Smooth muscle cell (in vitro differentiated cells): Measurements from ENCODE around the gene SCLY. TPM values are rescaled to one million over a fixed set of nuclear protein-coding genes. Genes with fewer than 3 reads are reported as not detected.

ENCODE experiments used
- DNase-seq: peaks from one replicate; lab custom pipeline; 2025; ENCODE audit not compliant: unreplicated experiment; lab: John Stamatoyannopoulos, UW
- H2AFZ ChIP-seq: fragments of 200-600 bp; sonication (generic); 2 replicates; pipeline ENCODE4 v1.6.0; 2016; ENCODE audit warnings: antibody characterized with exemption, low read depth, mild to moderate bottlenecking
- H3F3A ChIP-seq: fragments of 200-600 bp; sonication (generic); 2 replicates; pipeline ENCODE4 v1.6.0; 2017; ENCODE audit warnings: antibody characterized with exemption, low read depth
- H3K27ac ChIP-seq: fragments of 200-600 bp; sonication (generic); 2 replicates; pipeline ENCODE4 v1.5.1; 2016; ENCODE audit warnings: low read depth, mild to moderate bottlenecking
- H3K27me3 ChIP-seq: fragments of 200-600 bp; sonication (generic); 2 replicates; pipeline ENCODE4 v1.6.1; 2016; ENCODE audit warnings: low read depth, mild to moderate bottlenecking
- H3K36me3 ChIP-seq: fragments of 200-600 bp; sonication (generic); 2 replicates; pipeline ENCODE4 v1.5.1; 2016; ENCODE audit warnings: low read depth
- H3K4me1 ChIP-seq: fragments of 200-600 bp; sonication (generic); 2 replicates; pipeline ENCODE4 v1.5.1; 2016; ENCODE audit warnings: low read depth
- H3K4me2 ChIP-seq: fragments of 200-600 bp; sonication (generic); 2 replicates; pipeline ENCODE4 v1.6.0; 2016; ENCODE audit warnings: mild to moderate bottlenecking
- H3K4me3 ChIP-seq: fragments of 200-600 bp; sonication (generic); 2 replicates; pipeline ENCODE4 v1.5.1; 2016; ENCODE audit warnings: mild to moderate bottlenecking
- H3K79me2 ChIP-seq: fragments of 200-600 bp; sonication (generic); 2 replicates; pipeline ENCODE4 v1.6.0; 2016; ENCODE audit warnings: low read depth, mild to moderate bottlenecking
- H3K9ac ChIP-seq: fragments of 200-600 bp; sonication (generic); 2 replicates; pipeline ENCODE4 v1.6.0; 2016; ENCODE audit warnings: low read depth
- H3K9me3 ChIP-seq: fragments of 200-600 bp; sonication (generic); replicated peaks from 2 replicates; pipeline ENCODE4 v1.5.1; 2016; ENCODE audit warnings: low read depth
- H4K20me1 ChIP-seq: fragments of 200-600 bp; sonication (generic); 2 replicates; pipeline ENCODE4 v1.6.0; 2016; ENCODE audit warnings: low read depth
- CTCF ChIP-seq: fragments of 200-600 bp; sonication (generic); IDR thresholded peaks from 2 replicates; pipeline ENCODE4 v1.5.1; 2017; ENCODE audit warnings: borderline replicate concordance, mild to moderate bottlenecking, antibody characterized with exemption; ENCODE audit not compliant: insufficient read depth, poor library complexity, severe bottlenecking
- WGBS: methylation state at CpG from one replicate; pipeline ENCODE4 v1.1.7; 2016; ENCODE audit warnings: low lambda C conversion rate; 5-methylcytosine and 5-hydroxymethylcytosine counted together
- polyA plus RNA-seq: library from polyadenylated mRNA; unstranded; fragments of >200 nt; fragmentation: Nextera tagmentation; extraction: Ambion mirVana; gene quantifications from 2 replicates; pipeline ENCODE4 v1.2.1, GENCODE V29; 2016
- total RNA-seq: library from RNA; depleted of rRNA; stranded (reverse); fragments of >200 nt; gene quantifications from 2 replicates; pipeline ENCODE4 v1.2.3, GENCODE V29; 2014

SCLY gene
- total and polyA plus RNA-seq, 2 experiments from 2014 or later: 7.6 to 12.9 TPM

DNA sequence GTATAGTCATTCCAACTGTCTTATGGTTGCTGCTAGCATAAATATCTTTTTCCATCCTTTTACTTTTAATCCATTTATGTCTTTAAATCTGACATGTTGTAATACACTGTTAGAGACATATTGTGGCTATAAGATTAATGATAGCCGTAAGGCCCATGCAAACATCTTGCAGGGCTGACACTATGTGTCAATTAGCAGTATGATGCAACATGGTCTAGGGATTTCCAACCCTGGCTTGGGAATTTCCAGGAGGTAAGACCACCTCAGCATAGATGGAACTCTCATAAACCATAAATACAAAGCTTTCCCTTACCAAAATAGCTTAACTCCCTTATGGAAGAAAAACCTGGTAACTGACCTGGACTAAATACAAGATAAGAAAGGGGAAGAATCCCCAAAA lies 16.5 kb downstream of the SCLY start:
- H3K79me2 ChIP-seq: no peaks in the 10 kb centered on the region
- no peak for TF ChIP-seq CTCF
- H3F3A ChIP-seq: no peaks in the 10 kb centered on the region
- no peaks in the 10 kb centered on the region for H4K20me1 ChIP-seq
- DNase-seq: no peak
- no peak overlapping the region for H3K9ac ChIP-seq
- 81% methylated on average over 1 of the region's 1 CpG for WGBS
- no peaks in the 10 kb centered on the region for H3K27me3 ChIP-seq
- H3K27ac ChIP-seq: no peak overlapping the region
- peaks cover 11% of the 10 kb centered on the region for H3K36me3 ChIP-seq
- no peak overlapping the region for H2AFZ ChIP-seq
- H3K4me3 ChIP-seq: no peak overlapping the region
- H3K4me1 ChIP-seq: no peaks in the 10 kb centered on the region
- H3K4me2 ChIP-seq: no peak overlapping the region
- peaks cover 4% of the 10 kb centered on the region for H3K9me3 ChIP-seq

DNA sequence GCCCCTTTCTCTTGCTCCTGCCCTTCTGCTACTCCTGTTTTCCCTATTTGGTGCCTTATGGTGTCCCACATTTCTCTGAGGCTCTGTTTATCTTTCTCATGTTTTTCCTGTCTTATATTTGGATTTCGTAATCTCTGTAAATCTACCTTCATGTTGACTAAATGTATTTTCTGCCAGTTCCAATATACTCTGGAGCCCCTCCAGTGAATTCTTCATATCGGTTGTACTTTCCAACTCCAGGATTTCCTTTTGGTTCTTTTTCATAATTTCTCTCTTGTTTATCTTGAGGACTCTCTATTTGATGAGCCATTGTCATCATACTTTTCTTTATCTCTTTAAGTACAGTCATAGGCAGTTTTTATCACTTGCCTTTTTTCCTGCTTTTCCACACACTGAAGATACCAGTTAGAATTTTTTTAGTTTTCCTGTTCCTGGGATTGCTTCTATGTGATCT lies 19.1 kb downstream of the SCLY start:
- Histone ChIP-seq H3F3A (no peaks in the 10 kb centered on the region), H3K36me3 (no peaks in the 10 kb centered on the region), H3K9me3 (no peaks in the 10 kb centered on the region), H3K79me2 (no peaks in the 10 kb centered on the region), H3K27me3 (no peaks in the 10 kb centered on the region), H3K4me1 (no peaks in the 10 kb centered on the region), H3K9ac (no peak overlapping the region), H2AFZ (no peak overlapping the region), H3K27ac (no peak overlapping the region), H4K20me1 (no peaks in the 10 kb centered on the region), H3K4me3 (no peak overlapping the region), H3K4me2 (no peak overlapping the region)
- TF ChIP-seq CTCF: no peak
- 80% methylated on average over 2 of the region's 2 CpGs for WGBS
- no peak for DNase-seq

DNA sequence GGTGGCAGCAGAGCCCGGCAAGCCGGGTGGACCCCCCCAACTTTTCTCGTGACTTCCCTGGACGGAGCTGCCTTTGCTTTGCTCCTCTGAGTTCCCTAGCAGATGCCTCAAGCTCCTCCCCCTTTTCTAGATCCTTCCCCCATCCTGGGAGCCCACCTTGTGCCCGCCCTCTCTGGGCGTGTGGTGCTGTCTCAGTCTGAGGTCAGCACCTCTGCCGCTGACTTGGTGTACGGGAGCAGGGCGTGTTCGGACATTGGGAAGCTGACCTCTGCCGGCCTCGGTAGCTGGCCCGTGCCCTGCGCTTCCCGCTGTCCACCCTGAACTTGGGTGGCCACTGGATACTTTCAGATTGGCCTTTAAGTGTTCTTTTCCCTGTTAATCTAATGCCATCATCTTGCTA lies 19.7 kb downstream of the SCLY start:
- Histone ChIP-seq H3K79me2 (no peaks in the 10 kb centered on the region), H3K9ac (no peak overlapping the region), H3K4me2 (no peak overlapping the region), H2AFZ (no peak overlapping the region), H3K27me3 (no peaks in the 10 kb centered on the region), H3K4me1 (no peaks in the 10 kb centered on the region), H3K9me3 (no peaks in the 10 kb centered on the region), H3K4me3 (no peak overlapping the region), H3K27ac (no peak overlapping the region), H3K36me3 (no peaks in the 10 kb centered on the region), H4K20me1 (no peaks in the 10 kb centered on the region), H3F3A (no peaks in the 10 kb centered on the region)
- DNase-seq: no peak
- TF ChIP-seq CTCF: no peak
- 99% methylated on average over 15 of the region's 15 CpGs for WGBS

DNA sequence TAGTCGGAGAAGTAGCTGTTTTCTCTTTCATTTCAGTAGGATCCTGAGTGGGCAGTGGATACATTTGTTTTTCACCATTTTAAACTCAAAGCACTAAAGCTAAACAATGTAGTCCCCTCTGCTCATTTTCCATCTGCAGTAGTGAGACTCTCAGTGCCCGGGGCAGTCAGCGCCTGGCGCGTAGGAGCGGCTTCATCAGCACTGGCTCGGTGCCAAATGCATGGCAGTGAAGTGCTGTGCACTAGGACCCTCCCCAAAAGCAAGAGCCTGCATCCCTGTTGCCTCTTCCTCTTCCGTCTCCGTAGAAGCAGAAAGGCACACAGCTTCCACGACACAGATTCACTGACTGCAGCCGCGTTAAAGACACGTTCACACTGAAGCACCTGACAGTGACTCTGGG lies 20.3 kb downstream of the SCLY start:
- H3K36me3 ChIP-seq: no peaks in the 10 kb centered on the region
- no peak overlapping the region for H3K27ac ChIP-seq
- no peak overlapping the region for H3K4me3 ChIP-seq
- no peaks in the 10 kb centered on the region for H3K4me1 ChIP-seq
- no peaks in the 10 kb centered on the region for H3K79me2 ChIP-seq
- no peak for DNase-seq
- 94% methylated on average over 13 of the region's 13 CpGs for WGBS
- no peaks in the 10 kb centered on the region for H3K27me3 ChIP-seq
- no peak overlapping the region for H3K9ac ChIP-seq
- H2AFZ ChIP-seq: no peak overlapping the region
- H3K4me2 ChIP-seq: no peak overlapping the region
- H3K9me3 ChIP-seq: no peaks in the 10 kb centered on the region
- no peaks in the 10 kb centered on the region for H4K20me1 ChIP-seq
- no peak for TF ChIP-seq CTCF
- no peaks in the 10 kb centered on the region for H3F3A ChIP-seq
